Stimulated activated memory B cell treated with anti-CD40 and anti-IgM and Interleukin-4, amounts not matched to agents 10 μg/mL and 1 μg/mL and 100 μg/mL, for 72 hours (primary cell): ENCODE results near the gene ZNF516.

Source experiments
- ATAC-seq: fragments of 150-1000 bp; cut with Tn5 transposase; 2 replicates; pipeline ENCODE4 v1.10.0; 2021
- H3K27ac Mint-ChIP-seq: one replicate; pipeline ENCODE4 v1.8.0; 2022; ENCODE audit warnings: mild to moderate bottlenecking, mixed read lengths
- H3K27me3 Mint-ChIP-seq: one replicate; pipeline ENCODE4 v1.8.0; 2022; ENCODE audit warnings: mixed read lengths
- H3K36me3 Mint-ChIP-seq: one replicate; pipeline ENCODE4 v1.8.0; 2022; ENCODE audit warnings: mixed read lengths
- H3K4me1 Mint-ChIP-seq: one replicate; pipeline ENCODE4 v1.8.0; 2022; ENCODE audit warnings: mixed read lengths
- H3K4me3 Mint-ChIP-seq: one replicate; pipeline ENCODE4 v1.8.0; 2022; ENCODE audit warnings: mild to moderate bottlenecking, moderate library complexity, mixed read lengths
- H3K9me3 Mint-ChIP-seq: one replicate; pipeline ENCODE4 v1.8.0; 2022; ENCODE audit warnings: mixed read lengths

The ZNF516 gene

GRCh38 chr18:76354348-76354747 is 140.7 kb downstream of the ZNF516 start:
- Mint-ChIP-seq H3K27ac (no peak overlapping the region), H3K36me3 (peaks cover 9% of the 10 kb centered on the region), H3K4me1 (peaks cover 2% of the 10 kb centered on the region), H3K4me3 (no peak overlapping the region), H3K9me3 (no peaks in the 10 kb centered on the region), H3K27me3 (peaks cover 3% of the 10 kb centered on the region)
- no peak for ATAC-seq

- Mint-ChIP-seq H3K27me3 (peaks cover 11% of the 10 kb centered on the region), H3K9me3 (no peaks in the 10 kb centered on the region), H3K4me1 (peaks cover 10% of the 10 kb centered on the region), H3K36me3 (peaks cover 7% of the 10 kb centered on the region), H3K27ac (no peak overlapping the region), H3K4me3 (no peak overlapping the region)
- ATAC-seq: no peak
Measured at GRCh38 chr18:76353500-76353899, 141.5 kb downstream of the ZNF516 start.

- H3K4me3 Mint-ChIP-seq: no peak overlapping the region
- H3K9me3 Mint-ChIP-seq: no peaks in the 10 kb centered on the region
- no peak overlapping the region for H3K27ac Mint-ChIP-seq
- no peak for ATAC-seq
- H3K36me3 Mint-ChIP-seq: peaks cover 7% of the 10 kb centered on the region
- peaks cover 10% of the 10 kb centered on the region for H3K4me1 Mint-ChIP-seq
- H3K27me3 Mint-ChIP-seq: peaks cover 16% of the 10 kb centered on the region
Measured at GRCh38 chr18:76353046-76353445, 142.0 kb downstream of the ZNF516 start.

GRCh38 chr18:76351961-76352581 is 143.0 kb downstream of the ZNF516 start:
- H3K4me3 Mint-ChIP-seq: no peak overlapping the region
- H3K4me1 Mint-ChIP-seq: peaks cover 10% of the 10 kb centered on the region
- no peak for ATAC-seq
- H3K36me3 Mint-ChIP-seq: peaks cover 7% of the 10 kb centered on the region
- H3K27ac Mint-ChIP-seq: no peak overlapping the region
- H3K27me3 Mint-ChIP-seq: peaks cover 19% of the 10 kb centered on the region
- no peaks in the 10 kb centered on the region for H3K9me3 Mint-ChIP-seq

DNA sequence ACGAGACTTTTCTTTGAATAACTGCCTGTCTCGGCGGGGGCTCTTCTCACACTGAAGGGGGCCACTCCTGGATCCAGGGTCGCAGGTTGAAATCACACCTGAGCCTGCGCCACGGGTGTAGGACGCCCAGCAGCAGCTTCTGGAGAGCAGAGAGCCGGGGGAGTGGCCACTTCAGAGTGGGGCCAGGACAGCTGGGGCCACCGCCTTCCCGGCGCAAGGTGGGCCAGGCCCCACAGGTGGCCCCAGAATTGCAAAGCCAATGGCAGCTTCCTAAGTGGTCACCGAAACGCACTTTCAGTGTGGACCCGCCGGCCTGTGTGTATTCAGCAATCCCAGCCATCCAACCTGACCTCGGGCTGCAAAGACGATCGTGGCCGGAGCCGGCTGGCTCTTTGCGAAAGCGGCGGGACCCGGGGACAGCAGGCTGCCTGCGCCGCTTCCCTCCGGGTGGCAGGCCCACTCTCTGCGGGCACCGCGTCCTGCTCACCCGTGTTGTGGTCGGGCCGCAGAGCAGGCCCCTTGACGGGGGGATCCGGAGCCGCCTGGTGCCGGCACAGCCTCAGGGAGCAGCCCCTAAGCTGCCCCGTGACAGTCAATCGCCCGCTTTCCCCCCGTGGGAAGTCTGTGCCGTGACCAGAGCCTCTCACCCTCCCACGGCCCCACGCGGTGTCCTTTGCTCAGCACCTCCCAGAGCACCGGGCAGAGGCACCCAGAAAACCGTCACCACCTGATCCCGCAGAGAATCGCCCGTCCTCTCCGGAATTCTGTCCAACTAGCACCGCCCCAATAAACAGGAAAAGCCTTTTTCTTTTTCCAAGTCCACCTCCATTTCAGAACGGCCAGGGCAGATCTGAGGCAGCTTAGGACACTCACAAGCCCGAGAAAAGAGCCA is 144.7 kb downstream of the ZNF516 start:
- Mint-ChIP-seq H3K27ac (no peak overlapping the region), H3K27me3 (peaks cover 19% of the 10 kb centered on the region), H3K4me3 (no peak overlapping the region), H3K9me3 (no peaks in the 10 kb centered on the region), H3K36me3 (no peaks in the 10 kb centered on the region), H3K4me1 (peaks cover 10% of the 10 kb centered on the region)
- ATAC-seq: no peak

DNA sequence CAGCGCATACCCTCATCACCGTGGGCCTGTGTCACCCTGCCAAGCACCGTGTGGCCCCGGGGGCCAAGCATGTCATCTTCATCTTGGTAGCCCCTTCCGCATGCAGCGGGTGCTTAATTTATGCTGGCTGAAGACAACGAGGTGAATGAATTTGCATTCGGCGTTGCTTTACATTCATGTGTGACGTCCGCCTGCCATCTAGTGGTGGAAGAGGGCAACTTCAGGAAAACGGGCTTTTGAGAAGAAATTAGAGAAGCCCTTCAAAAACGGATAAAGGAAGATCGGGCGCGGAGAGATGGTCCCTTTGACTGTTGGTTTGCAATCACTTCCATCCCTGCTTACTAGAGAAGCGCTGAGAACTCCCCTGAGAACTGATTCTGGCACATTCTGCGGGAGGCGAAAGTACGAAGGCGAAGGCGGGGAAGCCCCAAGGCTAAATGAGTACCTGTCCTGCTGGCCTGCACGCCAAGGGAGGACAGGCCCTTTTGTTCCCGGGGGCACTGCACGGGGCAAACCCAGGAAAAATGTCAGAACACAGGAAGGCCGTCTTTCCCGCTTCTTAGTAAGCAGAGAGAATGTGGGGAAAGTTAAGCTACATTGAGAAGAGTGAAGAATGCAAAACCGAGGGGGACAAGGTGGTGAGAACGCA is 145.9 kb downstream of the ZNF516 start:
- ATAC-seq: no peak
- Mint-ChIP-seq H3K4me3 (no peak overlapping the region), H3K9me3 (no peaks in the 10 kb centered on the region), H3K27me3 (peaks cover 19% of the 10 kb centered on the region), H3K36me3 (no peaks in the 10 kb centered on the region), H3K4me1 (peaks cover 10% of the 10 kb centered on the region), H3K27ac (no peak overlapping the region)

DNA sequence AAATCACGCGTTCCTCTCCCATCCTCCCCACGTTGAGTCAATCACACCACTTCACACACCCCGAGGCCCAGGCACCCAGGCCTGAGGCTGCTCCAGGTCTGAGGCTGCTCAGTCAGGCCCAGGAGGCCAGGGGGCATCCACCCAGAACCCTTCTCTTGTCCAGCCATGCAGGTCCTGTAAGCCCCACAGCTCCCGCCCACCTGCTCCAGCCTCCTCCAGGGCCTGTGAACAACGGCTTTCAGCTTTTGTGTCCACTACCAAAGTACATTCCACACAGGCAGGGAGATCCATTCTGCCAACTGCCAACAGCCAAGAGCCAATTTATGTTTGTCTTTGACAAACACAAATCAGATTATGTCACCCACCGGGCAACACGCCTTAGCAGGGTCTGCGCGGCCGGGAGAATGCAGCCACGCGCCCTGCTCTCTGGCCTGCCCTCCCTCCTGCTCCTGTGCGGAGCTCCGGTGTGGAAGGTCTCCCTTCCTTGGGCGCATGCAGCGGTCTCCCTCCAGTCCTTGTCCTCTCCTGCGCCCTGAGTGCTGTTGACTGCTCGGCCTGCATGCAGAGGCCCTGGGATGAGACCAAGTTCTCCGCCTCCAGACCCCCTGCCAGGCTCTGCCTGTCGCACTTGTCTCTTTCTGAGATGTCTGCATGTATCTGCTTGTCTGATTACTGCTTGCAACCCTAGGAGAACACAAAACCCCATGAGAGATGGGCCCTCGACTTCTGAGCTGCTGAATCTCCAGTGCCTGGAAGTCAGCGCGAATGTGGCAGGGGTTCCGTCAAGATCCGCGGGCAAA is 146.6 kb downstream of the ZNF516 start:
- Mint-ChIP-seq H3K4me1 (peaks cover 10% of the 10 kb centered on the region), H3K9me3 (no peaks in the 10 kb centered on the region), H3K27me3 (peaks cover 19% of the 10 kb centered on the region), H3K27ac (no peak overlapping the region), H3K4me3 (no peak overlapping the region), H3K36me3 (no peaks in the 10 kb centered on the region)
- ATAC-seq: no peak

DNA sequence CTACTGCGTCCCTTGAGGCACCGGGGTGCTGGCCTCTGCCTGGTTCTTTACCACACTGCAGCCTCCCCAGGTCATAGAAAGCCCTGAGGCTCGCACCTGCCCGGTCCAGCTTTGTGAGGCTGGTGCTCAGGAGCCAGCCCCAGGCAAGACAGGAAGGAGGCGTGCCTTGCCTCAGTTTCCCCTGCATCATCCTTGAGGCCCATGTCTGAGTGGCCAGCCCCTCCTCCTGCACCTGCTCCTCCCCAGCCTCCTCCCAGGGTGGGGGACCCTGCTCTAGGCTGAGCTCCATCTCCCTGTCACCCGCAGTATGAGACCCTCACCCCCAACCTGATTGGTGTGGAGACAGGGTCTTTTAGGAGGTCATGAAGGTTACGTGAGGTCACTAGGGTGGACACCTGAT is 147.7 kb downstream of the ZNF516 start:
- no peak for ATAC-seq
- no peak overlapping the region for H3K27ac Mint-ChIP-seq
- peaks cover 19% of the 10 kb centered on the region for H3K27me3 Mint-ChIP-seq
- H3K4me3 Mint-ChIP-seq: no peak overlapping the region
- H3K9me3 Mint-ChIP-seq: no peaks in the 10 kb centered on the region
- no peaks in the 10 kb centered on the region for H3K36me3 Mint-ChIP-seq
- peaks cover 10% of the 10 kb centered on the region for H3K4me1 Mint-ChIP-seq

DNA sequence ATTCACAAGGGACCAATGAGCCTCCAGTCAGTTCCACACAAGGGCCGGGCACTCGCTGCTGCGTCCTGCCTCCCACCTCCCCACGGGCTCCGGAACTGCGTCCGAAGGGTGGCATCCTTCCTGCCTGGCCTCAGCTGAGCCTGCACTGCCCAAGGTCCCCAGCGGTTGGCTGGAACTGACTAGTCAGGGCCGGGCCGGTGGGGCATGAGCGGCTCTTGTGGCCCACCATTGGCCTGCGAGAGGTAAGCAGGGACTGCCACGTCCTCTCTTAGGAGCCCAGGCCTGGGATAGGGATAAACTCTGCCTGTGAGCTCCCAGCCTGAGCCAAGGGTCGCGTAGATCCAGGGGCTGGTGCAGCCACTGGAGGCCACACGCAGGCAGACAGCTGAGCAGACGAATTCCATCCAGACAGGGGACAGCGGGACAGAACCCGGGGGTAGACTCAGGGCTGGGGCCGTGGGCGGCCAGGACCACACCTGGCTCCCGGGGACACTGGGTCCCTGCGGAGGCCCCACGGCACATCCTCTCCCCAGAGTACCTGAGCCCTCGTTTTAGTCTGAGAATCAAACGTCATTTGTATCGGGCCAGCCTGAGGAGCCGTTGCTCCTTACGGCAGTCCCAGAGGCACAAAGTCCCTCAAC is 148.4 kb downstream of the ZNF516 start:
- no peaks in the 10 kb centered on the region for H3K36me3 Mint-ChIP-seq
- H3K4me1 Mint-ChIP-seq: peaks cover 10% of the 10 kb centered on the region
- peaks cover 19% of the 10 kb centered on the region for H3K27me3 Mint-ChIP-seq
- H3K4me3 Mint-ChIP-seq: no peak overlapping the region
- H3K27ac Mint-ChIP-seq: no peak overlapping the region
- H3K9me3 Mint-ChIP-seq: no peaks in the 10 kb centered on the region
- ATAC-seq: no peak

GRCh38 chr18:76345901-76346300 is 149.1 kb downstream of the ZNF516 start:
- Mint-ChIP-seq H3K9me3 (no peaks in the 10 kb centered on the region), H3K27me3 (peaks cover 19% of the 10 kb centered on the region), H3K4me1 (peaks cover 10% of the 10 kb centered on the region), H3K27ac (no peak overlapping the region), H3K4me3 (no peak overlapping the region), H3K36me3 (no peaks in the 10 kb centered on the region)
- ATAC-seq: no peak

DNA sequence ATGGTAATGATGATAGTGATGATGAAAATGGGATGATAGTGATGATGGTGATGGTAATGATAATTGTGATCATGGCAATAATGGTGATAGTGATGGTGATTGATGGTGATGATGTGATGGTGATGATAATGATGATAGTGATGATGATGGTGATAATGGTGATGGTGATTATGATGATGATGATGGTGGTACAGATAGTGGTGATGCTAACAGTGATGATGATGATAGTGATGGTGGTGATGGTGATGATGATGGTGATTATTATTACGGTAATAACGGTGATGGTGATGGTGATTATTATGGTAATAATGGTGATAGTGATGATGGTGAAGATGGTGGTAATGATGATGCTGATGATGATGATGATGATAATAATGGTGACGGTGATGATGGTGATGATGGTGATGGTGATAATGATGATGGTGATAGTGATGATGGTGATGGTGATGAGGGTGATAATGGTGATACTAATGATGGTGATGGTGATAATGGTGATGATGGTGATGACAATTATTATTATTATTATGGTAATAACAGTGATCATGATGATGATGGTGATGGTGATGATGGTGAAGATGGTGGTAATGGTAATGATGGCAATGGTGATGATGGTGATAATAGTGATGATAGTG is 151.0 kb downstream of the ZNF516 start:
- H3K4me1 Mint-ChIP-seq: peaks cover 5% of the 10 kb centered on the region
- H3K27ac Mint-ChIP-seq: no peak overlapping the region
- no peaks in the 10 kb centered on the region for H3K36me3 Mint-ChIP-seq
- no peak overlapping the region for H3K4me3 Mint-ChIP-seq
- no peak for ATAC-seq
- no peaks in the 10 kb centered on the region for H3K9me3 Mint-ChIP-seq
- H3K27me3 Mint-ChIP-seq: peaks cover 14% of the 10 kb centered on the region

- no peaks in the 10 kb centered on the region for H3K27me3 Mint-ChIP-seq
- H3K36me3 Mint-ChIP-seq: no peaks in the 10 kb centered on the region
- H3K9me3 Mint-ChIP-seq: no peaks in the 10 kb centered on the region
- no peak for ATAC-seq
- H3K4me1 Mint-ChIP-seq: no peaks in the 10 kb centered on the region
- H3K4me3 Mint-ChIP-seq: no peak overlapping the region
- no peak overlapping the region for H3K27ac Mint-ChIP-seq
Measured at GRCh38 chr18:76340410-76340809, 154.6 kb downstream of the ZNF516 start.

- no peak overlapping the region for H3K4me3 Mint-ChIP-seq
- no peaks in the 10 kb centered on the region for H3K36me3 Mint-ChIP-seq
- no peaks in the 10 kb centered on the region for H3K27me3 Mint-ChIP-seq
- no peaks in the 10 kb centered on the region for H3K4me1 Mint-ChIP-seq
- peaks cover 2% of the 10 kb centered on the region for H3K9me3 Mint-ChIP-seq
- ATAC-seq: no peak
- no peak overlapping the region for H3K27ac Mint-ChIP-seq
Measured at GRCh38 chr18:76339246-76339620, 155.8 kb downstream of the ZNF516 start.

DNA sequence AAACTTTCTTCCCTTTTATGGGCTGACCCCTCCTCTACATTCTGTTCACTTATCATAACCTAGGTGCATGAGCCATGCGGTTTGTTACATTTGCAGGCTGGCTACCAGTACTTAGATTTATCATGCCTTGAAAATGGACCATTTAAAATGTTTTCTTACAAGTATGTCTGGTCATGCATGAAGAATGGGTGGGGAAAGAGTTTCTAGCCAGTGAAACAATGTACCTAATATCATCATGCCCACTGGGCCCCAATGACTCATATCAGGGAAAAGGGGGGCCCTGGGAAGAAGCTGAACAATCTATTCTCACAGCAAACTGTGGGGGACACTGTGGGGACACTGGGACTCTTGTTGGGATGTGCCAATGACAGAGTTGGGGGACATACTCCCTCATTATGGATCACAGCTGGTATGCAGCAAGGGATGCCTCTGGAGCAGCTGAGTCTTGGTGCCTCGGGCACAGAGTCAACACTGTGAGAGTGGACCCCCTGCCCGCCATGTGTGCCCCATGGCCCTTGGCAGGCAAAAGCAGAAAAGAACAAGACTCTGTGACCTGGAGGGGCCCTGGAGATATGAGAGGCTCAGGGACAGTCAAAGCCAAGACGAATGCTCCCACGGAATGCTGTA is 156.3 kb downstream of the ZNF516 start:
- Mint-ChIP-seq H3K36me3 (no peaks in the 10 kb centered on the region), H3K27ac (no peak overlapping the region), H3K4me1 (no peaks in the 10 kb centered on the region), H3K27me3 (no peaks in the 10 kb centered on the region), H3K9me3 (peaks cover 5% of the 10 kb centered on the region), H3K4me3 (no peak overlapping the region)
- peak; percentile 13 for ATAC-seq
